T47D (cell line): ENCODE measurements around the gene EHMT2.
"Not testable (repeated sequence)": the region's sequence is repeated elsewhere in the genome, so short reads cannot be mapped to it uniquely, and the experiment has no call there.

Experiments
- DNase-seq, 2 experiments: peaks; one replicate each; pipeline versions ENCODE4 v3.0.0 to v3.0.0-alpha.2; 2011 to 2012; ENCODE audit warnings: low read depth in 1 of 2, low spot score in 1 of 2
- JUND ChIP-seq: IDR thresholded peaks from 2 replicates; pipeline ENCODE4 v1.6.1; 2012; ENCODE audit warnings: low read depth
- in situ Hi-C: cut with HindIII; loops from 2 replicates; pipeline ENCODE4 v1.10.0; 2016; ENCODE audit warnings: low sequenced_read_pairs, low pct_unique_long_range_greater_than_20kb

EHMT2 gene

DNA sequence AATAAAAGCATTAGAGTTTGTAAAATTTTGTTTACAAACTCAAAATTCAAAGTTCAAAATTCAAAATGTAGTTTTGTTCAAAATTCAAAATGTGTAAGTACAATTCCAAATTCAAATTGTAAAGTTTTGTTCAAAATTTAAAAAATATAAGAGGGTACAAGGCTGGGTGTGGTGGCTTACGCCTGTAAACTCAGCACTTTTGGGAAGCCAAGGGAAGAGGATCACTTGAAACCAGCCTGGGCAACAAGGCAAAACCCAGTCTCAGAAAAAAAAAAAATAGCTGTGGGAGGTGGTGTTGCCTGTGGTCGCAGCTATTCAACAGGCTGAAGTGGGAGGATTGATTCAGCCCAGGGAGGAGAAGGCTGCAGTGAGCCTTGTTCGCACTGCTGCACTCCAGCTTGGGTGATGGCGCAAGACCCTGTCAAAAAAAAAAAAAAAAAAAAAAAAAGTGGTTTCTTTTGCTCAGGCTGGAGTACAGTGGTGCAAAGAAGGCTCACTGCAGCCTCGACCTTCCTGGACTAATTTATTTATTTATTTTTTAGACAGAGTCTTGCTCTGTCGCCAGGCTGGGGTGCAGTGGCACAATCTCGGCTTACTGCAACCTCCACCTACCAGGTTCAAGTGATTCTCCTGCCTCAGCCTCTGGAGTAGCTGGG is 9.8 kb upstream of the EHMT2 start:
- TF ChIP-seq JUND = no peak
- no peak for DNase-seq
- in situ Hi-C loops = no loop called here

GRCh38 chr6:31906727-31907126 is 9.2 kb upstream of the EHMT2 start:
- DNase-seq, in situ Hi-C loops: not testable (repeated sequence)

- no peak for DNase-seq
- in situ Hi-C loops = no loop called here
Measured at GRCh38 chr6:31906122-31906521, 8.6 kb upstream of the EHMT2 start.

DNA sequence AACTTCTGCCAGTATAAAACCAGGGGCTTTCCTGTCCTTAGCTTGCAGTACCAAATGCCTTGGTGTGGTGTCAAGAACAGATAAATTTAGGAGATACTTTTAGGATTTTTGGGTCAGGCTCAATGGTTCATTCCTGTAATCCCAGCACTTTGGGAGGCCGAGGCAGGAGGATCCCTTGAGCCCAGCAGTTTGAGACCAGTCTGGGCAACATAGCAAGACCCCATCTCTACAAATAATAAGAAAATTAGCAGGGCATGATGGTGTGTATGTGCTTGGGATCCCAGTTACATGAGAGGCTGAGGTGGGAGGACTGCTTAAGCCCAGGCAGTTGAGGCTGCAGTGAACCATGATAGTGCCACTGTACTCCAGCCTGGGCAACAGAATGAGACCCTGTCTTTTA is 7.5 kb upstream of the EHMT2 start:
- no peak for TF ChIP-seq JUND
- no peak for DNase-seq
- in situ Hi-C loops = no loop called here

More at GRCh38 chr6:31906122-31906521, 8.6 kb upstream of the EHMT2 start:
- no peak for TF ChIP-seq JUND

GRCh38 chr6:31903957-31904356 is 6.5 kb upstream of the EHMT2 start:
- DNase-seq = no peak
- no peak for TF ChIP-seq JUND
- in situ Hi-C loops = no loop called here

- TF ChIP-seq JUND = no peak
- DNase-seq = peak; percentile 85 to 98
- in situ Hi-C loops = no loop called here
Measured at GRCh38 chr6:31901953-31902643, 4.6 kb upstream of the EHMT2 start, which contains the start of gene ZBTB12. Gene ZBTB12, minus strand, starts transcription at chr6:31902086. Its CDS starts 781 bp downstream, at chr6:31901305.

DNA sequence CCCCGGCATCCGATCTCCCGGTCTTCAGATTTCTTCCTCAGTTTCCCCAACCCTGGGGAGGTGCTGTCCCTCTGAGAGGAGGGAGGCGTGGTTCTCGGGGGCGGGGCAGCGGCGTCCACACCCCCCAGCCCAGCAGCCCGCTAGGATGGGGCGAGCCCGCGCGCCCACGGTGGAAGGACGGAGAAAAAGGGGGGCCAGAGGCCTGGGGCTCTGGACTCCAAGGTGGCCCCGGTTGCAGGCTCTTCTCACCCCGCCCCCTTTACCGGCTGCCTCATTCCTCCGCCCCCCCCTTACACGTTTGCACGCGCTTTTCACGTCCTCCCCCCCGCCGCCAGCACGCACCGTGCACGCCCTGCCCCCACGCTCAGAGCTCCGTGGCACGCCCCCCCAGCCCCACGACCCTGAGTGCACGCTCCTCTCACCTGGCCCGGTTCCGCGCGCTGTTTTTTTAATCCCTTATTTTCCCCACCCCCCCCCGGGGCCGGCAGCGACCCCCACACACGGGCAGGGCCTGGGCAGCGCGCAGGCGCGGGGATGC is 4.0 kb upstream of the EHMT2 start:
- in situ Hi-C loops = no loop called here
- DNase-seq = peak; percentile 50 to 77
- TF ChIP-seq JUND = no peak

DNA sequence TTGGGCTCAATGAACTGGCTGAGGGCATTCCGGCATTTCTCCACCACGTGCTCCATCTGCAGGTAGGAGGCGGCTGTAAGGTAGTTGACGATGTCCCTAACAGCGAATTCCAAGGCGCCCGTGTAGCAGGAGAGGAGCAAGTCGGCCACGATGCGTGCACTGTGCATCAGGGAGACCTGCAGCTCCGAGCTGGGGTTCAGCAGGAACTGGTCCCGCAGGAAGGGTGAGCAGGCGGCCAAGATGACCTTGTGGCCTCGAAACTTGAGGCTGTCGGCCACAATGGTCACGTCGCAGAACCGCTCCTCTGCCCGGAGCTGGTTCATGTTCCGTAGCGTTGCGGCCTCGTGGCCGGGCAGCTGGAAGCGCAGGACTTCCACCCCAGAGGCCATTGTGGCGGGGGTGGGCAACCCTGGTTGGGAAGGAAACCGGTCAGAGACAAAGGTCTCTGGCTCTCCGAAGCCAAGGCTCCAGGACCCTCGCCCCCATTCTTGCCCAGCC is 3.5 kb upstream of the EHMT2 start:
- in situ Hi-C loops = no loop called here
- DNase-seq = peak in 1 of 2 experiments; percentile 53
- TF ChIP-seq JUND = no peak

DNA sequence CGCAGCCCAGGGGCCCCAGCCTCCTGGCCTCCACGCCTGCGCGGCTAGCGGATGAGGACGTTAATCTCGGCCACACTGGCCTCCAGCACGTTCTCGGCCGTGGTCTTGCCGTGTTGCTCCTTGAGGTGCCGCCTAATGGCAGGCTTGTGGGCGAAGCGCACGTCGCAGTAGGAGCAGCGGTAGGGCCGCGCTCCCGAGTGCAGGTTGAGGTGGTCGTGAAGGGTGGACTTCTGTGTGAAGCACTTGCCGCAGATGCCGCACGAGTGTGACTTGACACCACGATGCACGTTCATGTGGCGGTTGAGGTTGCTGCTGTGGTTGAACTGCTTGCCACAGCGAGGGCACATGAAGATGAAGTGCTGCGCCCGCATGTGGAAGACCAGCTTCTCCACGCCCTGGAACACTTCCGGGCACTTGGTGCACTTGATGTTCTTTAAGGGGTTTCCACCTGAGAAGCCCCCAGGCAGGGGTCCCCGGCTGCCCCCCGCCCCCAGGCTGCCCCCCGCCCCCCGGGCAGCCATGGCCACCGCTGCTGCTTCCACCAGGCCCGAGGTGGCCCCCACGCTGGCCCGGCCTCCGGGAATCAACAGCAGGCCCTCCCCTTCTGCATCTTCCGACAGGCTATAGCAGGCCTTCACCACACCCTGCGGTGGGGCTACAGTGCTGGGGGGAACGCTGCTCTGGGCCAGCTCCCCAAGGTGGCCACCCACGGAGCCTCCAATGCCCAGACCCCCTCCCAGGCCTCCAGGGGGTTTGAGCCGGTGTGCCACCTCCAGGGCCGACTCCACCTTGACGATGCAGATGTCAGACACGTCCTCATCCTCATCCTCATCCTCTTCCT is 2.6 kb upstream of the EHMT2 start:
- no peak for TF ChIP-seq JUND
- DNase-seq = no peak
- in situ Hi-C loops = no loop called here

DNA sequence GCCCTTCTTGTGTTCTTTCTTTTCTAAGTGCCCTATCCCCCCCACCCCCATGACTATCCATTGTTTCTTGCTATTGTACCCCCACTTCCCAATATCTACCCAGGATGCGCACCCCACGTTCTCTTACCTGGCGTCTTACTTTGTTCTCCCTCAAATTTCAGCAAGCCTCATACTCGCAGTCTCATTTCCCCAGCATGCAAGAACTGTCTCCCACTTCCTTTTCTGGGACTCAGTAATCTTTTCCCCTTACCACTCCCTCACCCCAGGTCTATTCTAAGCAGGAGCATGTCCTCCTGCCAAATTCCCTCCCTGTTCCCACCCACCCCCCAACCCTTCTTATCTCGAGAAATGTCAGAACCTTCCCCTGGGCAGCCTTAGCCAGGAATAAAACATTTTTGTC is 1.7 kb upstream of the EHMT2 start:
- TF ChIP-seq JUND = no peak
- in situ Hi-C loops = no loop called here
- DNase-seq = no peak

- in situ Hi-C loops = no loop called here
- TF ChIP-seq JUND = no peak
- DNase-seq = peak; percentile 59 to 68
Measured at GRCh38 chr6:31898383-31899011, 999 bp upstream of the EHMT2 start.
